ENCODE results near the gene WASL. TPM values are rescaled to one million over a fixed set of nuclear protein-coding genes. Genes with fewer than 3 reads are reported as not detected.

The WASL gene
- total and polyA plus RNA-seq, 7 donors = 17.6 to 37.8 (median 31.0) TPM

DNA sequence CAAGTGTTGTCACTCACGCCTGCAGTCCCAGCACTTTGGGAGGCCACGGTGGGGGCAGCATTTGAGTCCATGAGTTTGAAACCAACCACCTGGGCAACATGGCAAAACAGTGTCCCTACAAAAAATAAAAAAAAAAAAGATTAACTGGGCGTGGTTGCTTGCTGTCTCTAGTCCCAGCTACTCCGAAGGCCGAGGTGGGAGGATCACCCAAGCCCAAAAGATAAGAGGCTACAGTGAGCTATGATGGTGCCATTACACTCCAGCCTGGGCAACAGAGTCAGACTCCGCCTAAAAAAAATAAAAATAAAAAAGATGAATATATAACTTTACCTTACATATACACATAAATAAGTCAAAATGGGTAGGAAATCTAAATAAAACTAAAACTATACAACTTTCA lies 95.6 kb downstream of the WASL start:
- Histone ChIP-seq H3K27me3 (ENCODE audit: insufficient read depth in 3 of 3, low read length in 2 of 3) (no peaks in the 10 kb centered on the region), H3K36me3 (ENCODE audit: insufficient read depth in 1 of 2, low read depth in 1 of 2) (peaks cover 0 to 12% of the 10 kb centered on the region in 2 donors), H3K9me3 (no peaks in the 10 kb centered on the region), H3K4me3 (no peak overlapping the region), H3K27ac (peak overlapping the region; percentile 89), H3K4me1 (peaks cover 39% of the 10 kb centered on the region)
- intact Hi-C loops (cut with DNase I) = no loop called here
- no peak for ATAC-seq
- no peak for DNase-seq
- TF ChIP-seq, protein P1, sequence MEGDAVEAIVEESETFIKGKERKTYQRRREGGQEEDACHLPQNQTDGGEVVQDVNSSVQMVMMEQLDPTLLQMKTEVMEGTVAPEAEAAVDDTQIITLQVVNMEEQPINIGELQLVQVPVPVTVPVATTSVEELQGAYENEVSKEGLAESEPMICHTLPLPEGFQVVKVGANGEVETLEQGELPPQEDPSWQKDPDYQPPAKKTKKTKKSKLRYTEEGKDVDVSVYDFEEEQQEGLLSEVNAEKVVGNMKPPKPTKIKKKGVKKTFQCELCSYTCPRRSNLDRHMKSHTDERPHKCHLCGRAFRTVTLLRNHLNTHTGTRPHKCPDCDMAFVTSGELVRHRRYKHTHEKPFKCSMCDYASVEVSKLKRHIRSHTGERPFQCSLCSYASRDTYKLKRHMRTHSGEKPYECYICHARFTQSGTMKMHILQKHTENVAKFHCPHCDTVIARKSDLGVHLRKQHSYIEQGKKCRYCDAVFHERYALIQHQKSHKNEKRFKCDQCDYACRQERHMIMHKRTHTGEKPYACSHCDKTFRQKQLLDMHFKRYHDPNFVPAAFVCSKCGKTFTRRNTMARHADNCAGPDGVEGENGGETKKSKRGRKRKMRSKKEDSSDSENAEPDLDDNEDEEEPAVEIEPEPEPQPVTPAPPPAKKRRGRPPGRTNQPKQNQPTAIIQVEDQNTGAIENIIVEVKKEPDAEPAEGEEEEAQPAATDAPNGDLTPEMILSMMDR (IDR thresholded peaks at IDR 0.05) = no peak
- 86 to 94% (median 88%) methylated on average over 6 of the region's 6 CpGs for WGBS, 3 donors

DNA sequence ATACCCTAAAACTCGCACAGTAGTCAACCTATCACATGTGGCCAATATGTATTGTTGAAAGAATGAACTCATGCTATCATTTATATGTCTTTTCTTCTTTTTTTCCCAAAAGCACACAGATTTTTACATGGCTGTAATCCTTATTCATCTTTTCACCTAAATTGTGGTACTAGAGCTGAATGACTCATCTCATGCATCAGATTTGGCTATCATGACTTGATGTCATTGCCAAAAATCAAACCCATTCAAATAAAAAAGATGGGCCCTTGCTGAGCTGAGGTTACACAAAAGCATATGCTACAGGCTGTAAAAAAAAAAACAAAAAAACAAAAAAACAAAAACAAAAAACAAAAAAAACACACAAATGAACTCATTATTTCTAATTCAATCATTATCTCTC lies 96.4 kb downstream of the WASL start:
- DNase-seq (no peak), ATAC-seq (no peak)
- H3K9me3 ChIP-seq = no peaks in the 10 kb centered on the region
- 96 to 100% (median 97%) methylated on average over 1 of the region's 1 CpG for whole genome bisulfite sequencing, 3 donors
- peak overlapping the region; percentile 75 for H3K27ac ChIP-seq
- TF ChIP-seq, protein P1 (IDR thresholded peaks at IDR 0.05) = no peak
- no peak overlapping the region for H3K4me3 ChIP-seq
- intact Hi-C loops (cut with DNase I) = no loop called here
- peaks cover 39% of the 10 kb centered on the region for H3K4me1 ChIP-seq
- H3K27me3 ChIP-seq (ENCODE audit: insufficient read depth in 3 of 3, low read length in 2 of 3) = no peaks in the 10 kb centered on the region
- H3K36me3 ChIP-seq (ENCODE audit: insufficient read depth in 1 of 2, low read depth in 1 of 2) = peaks cover 0 to 5% of the 10 kb centered on the region in 2 donors

DNA sequence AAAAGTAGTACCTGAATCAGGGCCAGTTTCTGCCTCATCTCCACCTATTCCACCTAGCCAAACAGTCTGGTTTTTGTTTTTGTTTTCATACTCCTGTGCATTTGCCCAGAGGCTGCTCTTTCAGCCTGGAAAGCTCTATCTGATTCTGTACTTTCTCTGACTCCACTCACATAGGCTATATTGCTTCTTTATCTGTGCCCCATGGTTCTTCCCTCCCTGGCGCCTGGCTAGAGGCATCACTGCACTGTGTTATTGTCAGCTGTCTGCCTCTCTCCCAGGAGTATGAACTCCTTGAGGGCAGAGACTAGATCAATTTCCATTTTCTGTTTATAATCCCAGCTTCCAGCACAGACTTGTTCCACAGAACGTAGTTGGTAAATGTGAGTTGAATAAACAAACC lies 98.2 kb downstream of the WASL start:
- peak in 1 of 4 donors; percentile 36 for ATAC-seq
- Histone ChIP-seq H3K36me3 (ENCODE audit: insufficient read depth in 1 of 2, low read depth in 1 of 2) (no peaks in the 10 kb centered on the region), H3K27ac (peak overlapping the region; percentile 75), H3K27me3 (ENCODE audit: insufficient read depth in 3 of 3, low read length in 2 of 3) (no peaks in the 10 kb centered on the region), H3K4me3 (peak overlapping the region; percentile 11), H3K4me1 (peaks cover 51% of the 10 kb centered on the region), H3K9me3 (no peaks in the 10 kb centered on the region)
- TF ChIP-seq, protein P1 (IDR thresholded peaks at IDR 0.05) = no peak
- intact Hi-C loops (cut with DNase I) = no loop called here
- 33 to 56% (median 46%) methylated on average over 2 of the region's 2 CpGs for WGBS, 3 donors
- DNase-seq = no peak

DNA sequence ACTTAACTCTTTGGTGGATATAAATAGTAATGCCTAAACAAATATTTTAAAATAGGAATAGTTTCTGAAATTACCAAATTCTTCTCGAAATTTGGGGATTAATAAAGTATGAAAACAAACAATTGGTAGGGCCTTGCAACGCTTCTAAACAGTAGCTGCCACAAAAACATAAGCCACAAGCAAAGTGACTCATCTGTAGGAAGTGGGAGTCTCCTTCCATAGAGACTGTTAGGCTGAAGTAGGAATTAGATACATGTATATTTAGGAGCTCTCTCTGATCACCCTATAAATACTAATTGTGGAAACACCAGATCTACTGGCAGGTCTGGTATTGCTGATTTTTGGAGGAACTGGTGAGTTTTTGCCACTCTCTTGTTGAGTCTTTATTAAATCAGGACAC lies 98.8 kb downstream of the WASL start:
- H3K4me3 ChIP-seq = no peak overlapping the region
- no peaks in the 10 kb centered on the region for H3K9me3 ChIP-seq
- peak overlapping the region; percentile 75 for H3K27ac ChIP-seq
- H3K27me3 ChIP-seq (ENCODE audit: insufficient read depth in 3 of 3, low read length in 2 of 3) = no peaks in the 10 kb centered on the region
- peaks cover 54% of the 10 kb centered on the region for H3K4me1 ChIP-seq
- H3K36me3 ChIP-seq (ENCODE audit: insufficient read depth in 1 of 2, low read depth in 1 of 2) = no peaks in the 10 kb centered on the region
- 66 to 74% (median 73%) methylated on average over 2 of the region's 2 CpGs for WGBS, 3 donors
- no peak for DNase-seq
- ATAC-seq = peak in 2 of 4 donors; percentile 28 to 50
- intact Hi-C loops (cut with DNase I) = no loop called here
- TF ChIP-seq, protein P1 (IDR thresholded peaks at IDR 0.05) = no peak

DNA sequence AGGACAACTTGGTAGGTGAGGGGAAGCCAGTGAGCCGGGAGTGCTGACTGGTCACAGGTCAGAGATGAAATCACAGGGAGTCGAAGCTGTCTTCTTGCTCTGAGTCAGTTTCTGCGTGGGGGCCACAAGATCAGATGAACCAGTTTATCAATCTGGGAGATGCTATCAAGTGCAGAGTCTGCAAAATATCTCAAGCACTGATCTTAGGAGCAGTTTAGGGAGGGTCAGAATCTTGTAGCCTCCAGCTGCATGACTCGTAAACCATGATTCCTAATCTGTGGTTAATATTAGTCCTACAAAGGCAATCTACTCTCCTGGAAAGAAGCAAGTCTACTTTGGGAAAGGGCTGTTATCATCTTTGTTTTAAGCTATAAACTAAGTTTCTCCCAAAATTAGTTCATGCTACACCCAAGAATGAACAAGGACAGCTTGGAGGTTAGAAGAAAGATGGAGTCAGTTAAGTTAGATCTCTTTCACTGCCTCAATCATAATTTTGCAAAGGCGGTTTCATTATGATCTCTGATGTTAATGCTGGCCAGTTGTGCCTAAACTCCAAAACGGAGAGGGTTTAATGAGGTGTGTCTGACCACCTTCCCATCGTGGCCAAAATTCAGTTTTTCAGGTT lies 101.6 kb downstream of the WASL start:
- H3K4me3 ChIP-seq = peak overlapping the region; percentile 53
- peaks cover 58% of the 10 kb centered on the region for H3K4me1 ChIP-seq
- 76 to 82% (median 79%) methylated on average over 7 of the region's 7 CpGs for WGBS, 3 donors
- no peaks in the 10 kb centered on the region for H3K27me3 ChIP-seq (ENCODE audit: insufficient read depth in 3 of 3, low read length in 2 of 3)
- H3K36me3 ChIP-seq (ENCODE audit: insufficient read depth in 1 of 2, low read depth in 1 of 2) = no peaks in the 10 kb centered on the region
- no peaks in the 10 kb centered on the region for H3K9me3 ChIP-seq
- peak overlapping the region; percentile 89 for H3K27ac ChIP-seq
- no peak for DNase-seq
- intact Hi-C loops (cut with DNase I) = no loop called here
- ATAC-seq = no peak
- TF ChIP-seq, protein P1 (IDR thresholded peaks at IDR 0.05) = no peak

Measured in psoas muscle (tissue), 8 donors.